GM12874 (cell line): Measurements from ENCODE around the gene OR6C74.

Experiments
- TF ChIP-seq, protein P1 (sequence below): IDR thresholded peaks from 2 replicates; pipeline ENCODE4 v1.5.1; 2011; ENCODE audit warnings: low read depth, mild to moderate bottlenecking, control low read depth, low read length, moderate library complexity; ENCODE audit not compliant: insufficient read depth

The OR6C74 gene

DNA sequence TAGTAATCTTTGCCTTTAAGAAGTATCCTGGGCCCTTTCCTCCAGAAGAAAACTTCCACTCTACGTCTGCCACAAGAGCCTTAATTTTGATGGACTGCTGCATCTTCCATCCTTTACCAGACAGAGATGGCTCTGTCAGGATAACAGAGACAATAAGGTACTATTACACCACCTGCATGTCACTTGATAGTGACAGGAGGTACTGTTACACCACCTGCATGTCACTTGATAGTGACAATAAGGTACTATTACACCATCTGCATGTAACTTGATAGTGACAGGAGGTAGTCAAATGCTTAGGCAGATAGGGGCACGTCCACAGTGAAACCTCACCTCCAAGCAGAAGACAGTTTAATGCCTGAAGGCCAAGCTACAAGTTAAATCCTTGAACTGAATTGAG lies 13.9 kb downstream of the OR6C74 start:
- TF ChIP-seq, protein P1, sequence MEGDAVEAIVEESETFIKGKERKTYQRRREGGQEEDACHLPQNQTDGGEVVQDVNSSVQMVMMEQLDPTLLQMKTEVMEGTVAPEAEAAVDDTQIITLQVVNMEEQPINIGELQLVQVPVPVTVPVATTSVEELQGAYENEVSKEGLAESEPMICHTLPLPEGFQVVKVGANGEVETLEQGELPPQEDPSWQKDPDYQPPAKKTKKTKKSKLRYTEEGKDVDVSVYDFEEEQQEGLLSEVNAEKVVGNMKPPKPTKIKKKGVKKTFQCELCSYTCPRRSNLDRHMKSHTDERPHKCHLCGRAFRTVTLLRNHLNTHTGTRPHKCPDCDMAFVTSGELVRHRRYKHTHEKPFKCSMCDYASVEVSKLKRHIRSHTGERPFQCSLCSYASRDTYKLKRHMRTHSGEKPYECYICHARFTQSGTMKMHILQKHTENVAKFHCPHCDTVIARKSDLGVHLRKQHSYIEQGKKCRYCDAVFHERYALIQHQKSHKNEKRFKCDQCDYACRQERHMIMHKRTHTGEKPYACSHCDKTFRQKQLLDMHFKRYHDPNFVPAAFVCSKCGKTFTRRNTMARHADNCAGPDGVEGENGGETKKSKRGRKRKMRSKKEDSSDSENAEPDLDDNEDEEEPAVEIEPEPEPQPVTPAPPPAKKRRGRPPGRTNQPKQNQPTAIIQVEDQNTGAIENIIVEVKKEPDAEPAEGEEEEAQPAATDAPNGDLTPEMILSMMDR: no peak

DNA sequence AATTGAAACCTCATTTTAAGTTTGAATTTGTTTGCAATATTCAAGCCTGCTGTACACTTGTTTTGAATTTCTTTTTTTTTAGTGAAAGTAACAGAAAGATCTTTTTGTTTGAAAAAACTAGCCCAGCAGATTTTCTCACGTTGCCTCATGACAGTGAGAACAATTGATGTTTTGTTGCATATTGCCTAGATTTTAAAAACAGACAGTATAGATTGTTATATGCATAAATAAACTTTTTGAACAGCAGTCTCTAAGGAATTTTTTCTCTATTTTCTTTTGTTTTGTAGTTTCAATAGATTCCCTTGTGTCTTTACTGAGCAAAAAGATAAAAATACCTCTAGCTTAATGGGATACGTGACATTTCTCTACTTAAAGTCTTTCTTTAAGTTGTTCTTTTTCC lies 36.6 kb downstream of the OR6C74 start:
- TF ChIP-seq, protein P1: no peak

GRCh38 chr12:55289999-55290398 lies 45.6 kb downstream of the OR6C74 start:
- TF ChIP-seq, protein P1: no peak
